Fibroblast of villous mesenchyme (primary cell): ENCODE measurements around the gene DNAJC19. TPM values are rescaled to one million over a fixed set of nuclear protein-coding genes. Genes with fewer than 3 reads are reported as not detected.

ENCODE experiments used
- DNase-seq: peaks from one replicate; pipeline ENCODE4 v3.0.0-alpha.2; 2010; ENCODE audit warnings: low read depth
- H3K4me3 ChIP-seq: 2 replicates; pipeline ENCODE4 v1.5.1; 2011; ENCODE audit warnings: low read depth, mild to moderate bottlenecking, low read length
- total RNA-seq: library from RNA; depleted of rRNA; stranded (reverse); fragments of >200 nt; gene quantifications from 2 replicates; pipeline ENCODE4 v1.2.3, GENCODE V29; 2012
- TF ChIP-seq, protein P1 (sequence below): IDR thresholded peaks from 2 replicates; pipeline ENCODE4 v1.5.1; 2012; ENCODE audit warnings: low read depth, mild to moderate bottlenecking, low read length; ENCODE audit not compliant: insufficient read depth

DNAJC19 gene
- total RNA-seq, 1 donor = 42.3 TPM

DNA sequence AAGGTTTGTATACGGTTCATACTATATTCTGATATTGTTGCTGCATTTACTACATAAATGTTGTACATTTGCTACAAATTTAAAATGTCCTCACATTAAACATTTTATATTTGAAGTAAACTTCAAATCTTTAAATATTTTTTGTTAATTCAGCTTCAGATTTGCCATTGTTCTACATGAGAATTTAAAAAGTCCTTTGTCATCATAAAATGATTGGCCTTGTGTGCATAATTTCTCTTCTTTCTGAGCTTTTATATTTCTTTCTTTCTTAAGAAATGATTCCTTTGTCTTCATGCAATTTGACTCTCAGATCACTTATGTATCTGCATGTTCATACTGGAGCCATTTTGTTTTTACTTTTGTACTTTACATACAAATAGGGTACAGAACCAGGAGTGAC, 28.0 kb downstream of the DNAJC19 start:
- DNase-seq = no peak
- H3K4me3 ChIP-seq = no peak overlapping the region
- TF ChIP-seq, protein P1, sequence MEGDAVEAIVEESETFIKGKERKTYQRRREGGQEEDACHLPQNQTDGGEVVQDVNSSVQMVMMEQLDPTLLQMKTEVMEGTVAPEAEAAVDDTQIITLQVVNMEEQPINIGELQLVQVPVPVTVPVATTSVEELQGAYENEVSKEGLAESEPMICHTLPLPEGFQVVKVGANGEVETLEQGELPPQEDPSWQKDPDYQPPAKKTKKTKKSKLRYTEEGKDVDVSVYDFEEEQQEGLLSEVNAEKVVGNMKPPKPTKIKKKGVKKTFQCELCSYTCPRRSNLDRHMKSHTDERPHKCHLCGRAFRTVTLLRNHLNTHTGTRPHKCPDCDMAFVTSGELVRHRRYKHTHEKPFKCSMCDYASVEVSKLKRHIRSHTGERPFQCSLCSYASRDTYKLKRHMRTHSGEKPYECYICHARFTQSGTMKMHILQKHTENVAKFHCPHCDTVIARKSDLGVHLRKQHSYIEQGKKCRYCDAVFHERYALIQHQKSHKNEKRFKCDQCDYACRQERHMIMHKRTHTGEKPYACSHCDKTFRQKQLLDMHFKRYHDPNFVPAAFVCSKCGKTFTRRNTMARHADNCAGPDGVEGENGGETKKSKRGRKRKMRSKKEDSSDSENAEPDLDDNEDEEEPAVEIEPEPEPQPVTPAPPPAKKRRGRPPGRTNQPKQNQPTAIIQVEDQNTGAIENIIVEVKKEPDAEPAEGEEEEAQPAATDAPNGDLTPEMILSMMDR = no peak

DNA sequence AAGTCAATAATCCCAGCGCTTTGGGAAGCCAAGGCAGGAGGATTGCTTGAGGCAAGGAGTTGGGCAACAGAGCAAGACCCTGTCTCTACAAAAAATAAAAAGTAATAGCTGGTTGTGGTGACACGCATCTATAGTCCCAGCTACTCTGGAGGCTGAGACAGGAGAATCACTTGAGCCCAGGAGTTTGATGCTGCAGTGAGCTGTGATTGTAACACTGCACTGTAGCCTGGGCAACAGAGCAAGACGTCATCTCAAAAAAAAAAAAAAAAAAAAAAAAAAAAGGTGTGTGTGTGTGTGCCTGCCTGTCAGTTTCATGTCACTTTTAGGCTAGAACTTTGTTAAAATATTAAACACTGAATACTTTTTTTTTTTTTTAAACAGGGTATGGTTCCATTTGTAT, 28.4 kb downstream of the DNAJC19 start:
- no peak overlapping the region for H3K4me3 ChIP-seq
- TF ChIP-seq, protein P1 = no peak
- DNase-seq = no peak

DNA sequence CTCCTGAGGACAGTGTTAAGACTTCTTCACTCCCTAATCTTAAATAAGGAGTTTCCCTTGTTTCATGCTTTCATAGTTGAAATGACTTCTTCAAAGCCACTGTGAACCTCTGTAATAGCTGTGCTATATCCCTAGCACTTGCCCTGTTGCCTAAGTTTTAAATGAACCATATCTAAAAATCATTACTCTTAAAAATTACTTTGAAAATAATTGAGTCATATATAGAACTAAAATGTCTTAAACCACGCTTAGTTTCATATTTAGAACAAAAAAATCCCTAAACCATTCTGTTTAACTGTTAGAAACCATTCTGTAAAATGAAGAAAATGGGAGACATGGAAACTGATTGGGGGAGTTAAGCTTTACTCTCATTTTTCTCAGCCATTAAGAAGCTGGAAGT, 29.8 kb downstream of the DNAJC19 start:
- TF ChIP-seq, protein P1 = no peak
- no peak for DNase-seq
- no peak overlapping the region for H3K4me3 ChIP-seq

DNA sequence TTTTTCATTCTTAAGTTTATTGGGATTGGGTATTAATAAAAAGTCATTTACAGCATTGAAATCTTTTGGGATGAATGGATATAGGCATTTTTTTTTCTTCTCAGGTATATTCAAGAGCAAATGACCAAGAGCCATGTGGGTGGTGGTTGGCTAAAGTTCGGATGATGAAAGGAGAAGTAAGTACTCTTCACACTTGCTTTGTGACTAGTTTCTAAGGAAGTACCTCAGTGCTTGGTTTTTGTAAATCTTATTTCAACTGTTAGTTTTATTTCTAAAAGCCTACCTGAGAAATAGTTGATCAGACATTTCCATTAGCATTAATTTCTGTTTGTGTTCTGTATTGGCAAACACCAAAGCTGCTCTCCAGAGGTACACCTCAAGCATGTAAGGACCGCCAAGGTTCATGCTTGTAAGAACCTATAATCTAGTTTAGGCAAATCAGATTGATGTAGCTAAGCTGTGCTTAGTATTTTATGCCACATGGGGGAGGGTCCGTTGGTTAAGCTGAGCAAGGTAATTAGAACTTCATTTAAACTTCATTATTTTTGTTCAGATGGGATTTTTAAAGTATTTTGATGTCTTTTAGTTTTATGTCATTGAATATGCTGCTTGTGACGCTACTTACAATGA, 41.7 kb downstream of the DNAJC19 start:
- DNase-seq = no peak
- TF ChIP-seq, protein P1 = no peak
- H3K4me3 ChIP-seq = no peak overlapping the region

DNA sequence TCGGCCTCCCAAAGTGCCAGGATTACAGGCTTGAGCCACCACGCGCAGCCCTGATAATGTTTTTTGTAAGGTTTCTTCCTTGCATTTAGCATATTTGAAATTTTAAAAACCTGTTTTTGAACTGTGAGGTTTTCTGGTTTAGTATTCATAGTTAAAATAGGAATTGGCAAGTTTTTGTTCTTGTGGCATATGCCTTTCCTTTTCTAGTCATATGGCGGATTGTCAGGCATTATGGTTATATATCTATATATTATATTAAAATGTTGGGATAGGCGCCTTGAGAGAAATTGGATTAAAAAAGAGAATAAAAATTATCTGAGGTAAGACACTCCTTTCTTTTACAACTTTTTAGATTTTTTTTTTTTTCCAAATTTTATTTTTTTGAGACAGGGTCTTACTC, 48.7 kb downstream of the DNAJC19 start:
- no peak for DNase-seq
- TF ChIP-seq, protein P1 = no peak
- no peak overlapping the region for H3K4me3 ChIP-seq

DNA sequence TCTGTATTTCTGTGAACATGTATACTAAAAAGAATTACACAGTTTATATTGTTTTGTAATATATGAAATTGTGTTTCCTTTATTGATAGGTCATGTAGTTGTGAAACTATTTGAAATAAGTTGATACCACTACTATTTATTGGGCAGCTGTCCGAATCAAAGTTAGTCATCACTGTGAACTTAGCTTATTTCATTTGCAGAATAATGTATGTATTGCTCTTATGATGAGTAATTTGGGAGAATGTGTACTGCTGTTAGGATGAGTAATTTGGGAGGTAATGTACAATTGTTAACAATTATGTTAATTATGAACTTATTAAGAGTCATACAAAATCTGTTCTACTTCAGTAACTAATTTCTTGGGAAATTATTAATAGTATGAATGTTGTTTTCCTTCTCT, 54.9 kb downstream of the DNAJC19 start:
- TF ChIP-seq, protein P1 = no peak
- no peak for DNase-seq
- H3K4me3 ChIP-seq = no peak overlapping the region

Other genes with a start within 250 kb of the DNAJC19 start
- gene FXR1, start 77.1 kb downstream of the DNAJC19 start, total RNA-seq = 97.3 and 131 TPM in 2 replicates